H9 (cell line): ENCODE measurements around the gene IKBKG. TPM values are rescaled to one million over a fixed set of nuclear protein-coding genes. Genes with fewer than 3 reads are reported as not detected.
"Not testable (repeated sequence)": the region's sequence is repeated elsewhere in the genome, so short reads cannot be mapped to it uniquely, and the experiment has no call there.

Experiments
- DNase-seq: peaks from one replicate; pipeline ENCODE4 v3.0.0-alpha.2; 2017
- H2AFZ ChIP-seq: one replicate; pipeline ENCODE4 v1.6.1; 2013; ENCODE audit warnings: mild to moderate bottlenecking, low read length, control low read depth, moderate library complexity
- H2AK5ac ChIP-seq: 2 replicates; pipeline ENCODE4 v1.6.1; 2013; ENCODE audit warnings: low read length, control low read depth, mixed read lengths; ENCODE audit not compliant: insufficient read length
- H2BK120ac ChIP-seq: one replicate; pipeline ENCODE4 v1.6.1; 2013; ENCODE audit warnings: low read depth, mild to moderate bottlenecking, low read length, control low read depth, inconsistent platforms; ENCODE audit not compliant: poor library complexity, severe bottlenecking
- H2BK12ac ChIP-seq: 2 replicates; pipeline ENCODE4 v1.6.1; 2013; ENCODE audit warnings: low read length, control low read depth, mixed read lengths, low read depth; ENCODE audit not compliant: insufficient read length
- H2BK15ac ChIP-seq: 2 replicates; pipeline ENCODE4 v1.6.1; 2013; ENCODE audit warnings: low read depth, low read length, control low read depth
- H2BK20ac ChIP-seq: one replicate; pipeline ENCODE4 v1.6.1; 2013; ENCODE audit warnings: low read depth, mild to moderate bottlenecking, low read length, control low read depth, inconsistent platforms; ENCODE audit not compliant: poor library complexity, severe bottlenecking
- H2BK5ac ChIP-seq: 2 replicates; pipeline ENCODE4 v1.6.1; 2013; ENCODE audit warnings: low read length, control low read depth, mixed read lengths; ENCODE audit not compliant: insufficient read length
- H3K14ac ChIP-seq: 2 replicates; pipeline ENCODE4 v1.6.1; 2013; ENCODE audit warnings: low read length, control low read depth; ENCODE audit not compliant: insufficient read depth
- H3K18ac ChIP-seq: 2 replicates; pipeline ENCODE4 v1.6.1; 2013; ENCODE audit warnings: low read depth, mild to moderate bottlenecking, mixed read lengths, low read length, control low read depth; ENCODE audit not compliant: insufficient read length
- H3K23ac ChIP-seq: 2 replicates; pipeline ENCODE4 v1.6.1; 2013; ENCODE audit warnings: low read length, control low read depth, mixed read lengths, low read depth; ENCODE audit not compliant: insufficient read length
- H3K23me2 ChIP-seq: 2 replicates; pipeline ENCODE4 v1.6.1; 2013; ENCODE audit warnings: low read depth, mild to moderate bottlenecking, mixed read lengths, low read length, control low read depth; ENCODE audit not compliant: insufficient read length, poor library complexity, severe bottlenecking
- H3K27ac ChIP-seq: 2 replicates; pipeline ENCODE4 v1.5.1; 2013; ENCODE audit warnings: low read length, control low read depth, mixed read lengths, low read depth; ENCODE audit not compliant: insufficient read length
- H3K27me3 ChIP-seq: 2 replicates; pipeline ENCODE4 v1.6.1; 2013; ENCODE audit warnings: low read length, control low read depth, inconsistent platforms; ENCODE audit not compliant: insufficient read depth
- H3K4ac ChIP-seq: 2 replicates; pipeline ENCODE4 v1.6.1; 2013; ENCODE audit warnings: low read depth, mild to moderate bottlenecking, control low read depth, inconsistent platforms, low read length, moderate library complexity
- H3K4me1 ChIP-seq: 2 replicates; pipeline ENCODE4 v1.6.1; 2013; ENCODE audit warnings: low read length, control low read depth, inconsistent platforms; ENCODE audit not compliant: insufficient read depth
- H3K4me2 ChIP-seq: 2 replicates; pipeline ENCODE4 v1.6.1; 2013; ENCODE audit warnings: low read length, control low read depth, mixed read lengths; ENCODE audit not compliant: insufficient read length, insufficient read depth
- H3K56ac ChIP-seq: 2 replicates; pipeline ENCODE4 v1.6.1; 2013; ENCODE audit warnings: low read depth, mild to moderate bottlenecking, mixed read lengths, low read length, control low read depth; ENCODE audit not compliant: insufficient read length
- H3K79me1 ChIP-seq: 2 replicates; pipeline ENCODE4 v1.6.1; 2013; ENCODE audit warnings: low read depth, mild to moderate bottlenecking, moderate library complexity, low read length, control low read depth, inconsistent platforms; ENCODE audit not compliant: insufficient read depth, poor library complexity, severe bottlenecking
- H3K79me2 ChIP-seq: 2 replicates; pipeline ENCODE4 v1.6.1; 2013; ENCODE audit warnings: low read length, control low read depth, inconsistent platforms; ENCODE audit not compliant: insufficient read depth
- H3K9ac ChIP-seq: 2 replicates; pipeline ENCODE4 v1.6.1; 2013; ENCODE audit warnings: low read length, control low read depth, mixed read lengths; ENCODE audit not compliant: insufficient read length; ENCODE audit errors: extremely low read depth
- H3K9me3 ChIP-seq: one replicate; pipeline ENCODE4 v1.6.1; 2013; ENCODE audit warnings: low read depth, low read length, inconsistent platforms; ENCODE audit not compliant: control insufficient read depth
- H3T11ph ChIP-seq: one replicate; pipeline ENCODE4 v1.6.1; 2013; ENCODE audit warnings: mild to moderate bottlenecking, low read length, control low read depth, inconsistent platforms
- H4K20me1 ChIP-seq: one replicate; pipeline ENCODE4 v1.6.1; 2013; ENCODE audit not compliant: control insufficient read depth, insufficient read length, insufficient read depth
- H4K5ac ChIP-seq: 2 replicates; pipeline ENCODE4 v1.6.1; 2013; ENCODE audit warnings: low read depth, mild to moderate bottlenecking, mixed read lengths, low read length, control low read depth; ENCODE audit not compliant: insufficient read length
- H4K8ac ChIP-seq: replicated peaks from 2 replicates; pipeline ENCODE4 v1.6.1; 2013; ENCODE audit warnings: low read length, control low read depth, mixed read lengths, low read depth; ENCODE audit not compliant: insufficient read length
- H4K91ac ChIP-seq: 2 replicates; pipeline ENCODE4 v1.6.1; 2013; ENCODE audit warnings: low read depth, mild to moderate bottlenecking, moderate library complexity, mixed read lengths, low read length, control low read depth; ENCODE audit not compliant: insufficient read length
- H3K27ac Mint-ChIP-seq, 3 experiments: 2 replicates in 2 of 3; 3 replicates in 1 of 3; pipeline ENCODE4 v1.8.0; 2020 to 2021; ENCODE audit warnings: mixed read lengths in 3 of 3, mild to moderate bottlenecking in 1 of 3, moderate library complexity in 1 of 3
- H3K27me3 Mint-ChIP-seq: 2 replicates; pipeline ENCODE4 v1.8.0; 2021; ENCODE audit warnings: low read depth, mild to moderate bottlenecking, moderate library complexity, mixed read lengths
- H3K36me3 Mint-ChIP-seq, 3 experiments: 2 replicates in 2 of 3; 3 replicates in 1 of 3; pipeline ENCODE4 v1.8.0; 2020 to 2021; ENCODE audit warnings: low read depth in 3 of 3, mixed read lengths in 3 of 3; ENCODE audit not compliant: insufficient read depth in 1 of 3
- H3K4me1 Mint-ChIP-seq, 2 experiments: 2 replicates each; pipeline ENCODE4 v1.8.0; 2020; ENCODE audit warnings: mixed read lengths in 2 of 2
- H3K4me3 Mint-ChIP-seq, 2 experiments: 2 replicates in 1 of 2; 3 replicates in 1 of 2; pipeline ENCODE4 v1.8.0; 2020 to 2021; ENCODE audit warnings: mild to moderate bottlenecking in 2 of 2, mixed read lengths in 2 of 2, moderate library complexity in 1 of 2
- H3K9me3 Mint-ChIP-seq, 2 experiments: 2 replicates in 1 of 2; 3 replicates in 1 of 2; pipeline ENCODE4 v1.8.0; 2020; ENCODE audit warnings: mild to moderate bottlenecking in 2 of 2, mixed read lengths in 2 of 2, moderate library complexity in 1 of 2
- WGBS: extraction: QIAGEN DNeasy Blood & Tissue Kit; methylation state at CpG from one replicate; pipeline ENCODE4 v1.1.7; 2013; ENCODE audit warnings: missing lambda C conversion rate, low lambda C conversion rate, mixed read lengths; ENCODE audit not compliant: insufficient read length; ENCODE audit errors: extremely low coverage; 5-methylcytosine and 5-hydroxymethylcytosine counted together
- total RNA-seq: library from RNA; stranded (reverse); gene quantifications from 2 replicates; pipeline ENCODE4 v1.2.1, GENCODE V29; 2021
- TF ChIP-seq, protein P1 (sequence below): fragments of 200-600 bp; sonication (generic); conservative IDR thresholded peaks from 3 replicates; pipeline ENCODE4 v1.8.0; 2021; ENCODE audit warnings: antibody characterized with exemption, mild to moderate bottlenecking

IKBKG gene
- total RNA-seq, 1 experiment from 2014 or later, result 17.8 TPM

- Histone ChIP-seq H2BK15ac (no peak overlapping the region), H4K5ac (no peak overlapping the region), H3T11ph (no peak overlapping the region), H2BK5ac (no peak overlapping the region), H3K9me3 (peaks cover 28% of the 10 kb centered on the region), H2BK12ac (no peak overlapping the region), H2AFZ (no peak overlapping the region), H2BK120ac (no peak overlapping the region), H3K4me1 (no peaks in the 10 kb centered on the region), H3K27ac (no peak overlapping the region), H4K91ac (no peak overlapping the region), H3K56ac (no peak overlapping the region), H3K18ac (no peak overlapping the region), H3K14ac (no peak overlapping the region), H3K4ac (no peak overlapping the region), H3K9ac (no peak overlapping the region), H3K23ac (no peak overlapping the region), H3K79me2 (no peaks in the 10 kb centered on the region), H3K27me3 (no peaks in the 10 kb centered on the region), H2BK20ac (no peak overlapping the region), H3K23me2 (no peaks in the 10 kb centered on the region), H4K20me1 (no peaks in the 10 kb centered on the region), H2AK5ac (no peak overlapping the region), H3K4me2 (no peak overlapping the region), H3K79me1 (no peaks in the 10 kb centered on the region), H4K8ac (no peak overlapping the region)
- H3K4me3 Mint-ChIP-seq, result no peak overlapping the region; a peak in 1 of 5 replicates
- WGBS, result no CpG with 5 or more reads among the region's 8 CpGs
- peaks cover 2% of the 10 kb centered on the region for H3K27me3 Mint-ChIP-seq
- no peak for DNase-seq
- no peak overlapping the region; a peak in 1 of 7 replicates for H3K27ac Mint-ChIP-seq
- TF ChIP-seq, protein P1, sequence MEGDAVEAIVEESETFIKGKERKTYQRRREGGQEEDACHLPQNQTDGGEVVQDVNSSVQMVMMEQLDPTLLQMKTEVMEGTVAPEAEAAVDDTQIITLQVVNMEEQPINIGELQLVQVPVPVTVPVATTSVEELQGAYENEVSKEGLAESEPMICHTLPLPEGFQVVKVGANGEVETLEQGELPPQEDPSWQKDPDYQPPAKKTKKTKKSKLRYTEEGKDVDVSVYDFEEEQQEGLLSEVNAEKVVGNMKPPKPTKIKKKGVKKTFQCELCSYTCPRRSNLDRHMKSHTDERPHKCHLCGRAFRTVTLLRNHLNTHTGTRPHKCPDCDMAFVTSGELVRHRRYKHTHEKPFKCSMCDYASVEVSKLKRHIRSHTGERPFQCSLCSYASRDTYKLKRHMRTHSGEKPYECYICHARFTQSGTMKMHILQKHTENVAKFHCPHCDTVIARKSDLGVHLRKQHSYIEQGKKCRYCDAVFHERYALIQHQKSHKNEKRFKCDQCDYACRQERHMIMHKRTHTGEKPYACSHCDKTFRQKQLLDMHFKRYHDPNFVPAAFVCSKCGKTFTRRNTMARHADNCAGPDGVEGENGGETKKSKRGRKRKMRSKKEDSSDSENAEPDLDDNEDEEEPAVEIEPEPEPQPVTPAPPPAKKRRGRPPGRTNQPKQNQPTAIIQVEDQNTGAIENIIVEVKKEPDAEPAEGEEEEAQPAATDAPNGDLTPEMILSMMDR, result no peak
- peaks cover 29 to 55% (median 34%) of the 10 kb centered on the region in 3 experiments for H3K36me3 Mint-ChIP-seq
- H3K9me3 Mint-ChIP-seq, result peaks cover 56 to 78% of the 10 kb centered on the region in 2 experiments
- H3K4me1 Mint-ChIP-seq, result no peaks in the 10 kb centered on the region
These were observed 8.3 kb upstream of the IKBKG start for GRCh38 chrX:154539077-154539476.

GRCh38 chrX:154540365-154540764 is 7.1 kb upstream of the IKBKG start:
- H3K27me3 Mint-ChIP-seq, H2BK120ac ChIP-seq, H3K18ac ChIP-seq, H2BK15ac ChIP-seq, H2BK12ac ChIP-seq, H3K4me3 Mint-ChIP-seq, H3K23me2 ChIP-seq, H2AFZ ChIP-seq, H3K79me1 ChIP-seq, H3K4me1 Mint-ChIP-seq, H3K27ac ChIP-seq, DNase-seq, H2BK20ac ChIP-seq, H3K56ac ChIP-seq, H3K27ac Mint-ChIP-seq, H4K20me1 ChIP-seq, H4K8ac ChIP-seq, H3K79me2 ChIP-seq, H4K91ac ChIP-seq, H3K4me1 ChIP-seq, H3K9ac ChIP-seq, H3K27me3 ChIP-seq, H2BK5ac ChIP-seq, H3K14ac ChIP-seq, H2AK5ac ChIP-seq, H3T11ph ChIP-seq, H3K4me2 ChIP-seq, H3K4ac ChIP-seq, H4K5ac ChIP-seq, H3K23ac ChIP-seq: not testable (repeated sequence)
- peaks cover 58 to 76% of the 10 kb centered on the region in 2 experiments for H3K9me3 Mint-ChIP-seq
- no CpG with 5 or more reads among the region's 7 CpGs for WGBS
- peaks cover 32 to 54% (median 41%) of the 10 kb centered on the region in 3 experiments for H3K36me3 Mint-ChIP-seq
- peaks cover 38% of the 10 kb centered on the region for H3K9me3 ChIP-seq
